ENCODE data around the gene CACNA1C.

CACNA1C gene

GRCh38 chr12:2276288-2277033 lies 223.7 kb downstream of the CACNA1C start:
- no peaks in the 10 kb centered on the region for H4K20me1 ChIP-seq
- no peaks in the 10 kb centered on the region for H3K4me1 ChIP-seq
- H3K27me3 ChIP-seq: no peaks in the 10 kb centered on the region
- no peak overlapping the region for H3K27ac ChIP-seq
- peaks cover 12 to 23% (median 18%) of the 10 kb centered on the region in 11 experiments for H3K9me3 ChIP-seq (replicated peaks in 1 of 11)
- no peaks in the 10 kb centered on the region for H3K36me3 ChIP-seq
- TF ChIP-seq Cebpa-rat (IDR thresholded peaks at IDR 0.05): no peak
- no peak overlapping the region for H3K9ac ChIP-seq
- no peak overlapping the region for H3K4me3 ChIP-seq
- no peak overlapping the region for H3K4me2 ChIP-seq

- Histone ChIP-seq H3K4me1 (peaks cover 0 to 9% (median 5%) of the 10 kb centered on the region in 10 experiments; a peak in 14 of 20 replicates), H3K27ac (no peak overlapping the region), H3K9ac (no peak overlapping the region), H3K27me3 (no peaks in the 10 kb centered on the region), H3K9me3 (replicated peaks in 1 of 11) (peaks cover 12 to 29% (median 25%) of the 10 kb centered on the region in 11 experiments), H3K4me2 (no peak overlapping the region), H3K4me3 (no peak overlapping the region), H3K36me3 (no peaks in the 10 kb centered on the region), H4K20me1 (no peaks in the 10 kb centered on the region)
- no peak for TF ChIP-seq Cebpa-rat (IDR thresholded peaks at IDR 0.05)
Observed at GRCh38 chr12:2277492-2278155, 224.8 kb downstream of the CACNA1C start.

GRCh38 chr12:2281446-2281845 lies 228.7 kb downstream of the CACNA1C start:
- no peaks in the 10 kb centered on the region for H3K27me3 ChIP-seq
- no peaks in the 10 kb centered on the region for H4K20me1 ChIP-seq
- no peak overlapping the region for H3K27ac ChIP-seq
- H3K4me2 ChIP-seq: no peak overlapping the region
- peaks cover 12 to 30% (median 25%) of the 10 kb centered on the region in 11 experiments for H3K9me3 ChIP-seq (replicated peaks in 1 of 11)
- H3K4me3 ChIP-seq: no peak overlapping the region
- peaks cover 35 to 47% (median 42%) of the 10 kb centered on the region in 10 experiments for H3K4me1 ChIP-seq
- no peaks in the 10 kb centered on the region for H3K36me3 ChIP-seq
- H3K9ac ChIP-seq: no peak overlapping the region
- no peak for TF ChIP-seq Cebpa-rat (IDR thresholded peaks at IDR 0.05)

GRCh38 chr12:2282318-2282717 lies 229.5 kb downstream of the CACNA1C start:
- Histone ChIP-seq H3K4me2 (peak overlapping the region in 7 of 11 experiments; percentile 73 to 89 (median 78); a peak in 12 of 22 replicates), H3K4me1 (peaks cover 39 to 56% (median 51%) of the 10 kb centered on the region in 10 experiments), H3K9me3 (replicated peaks in 1 of 11) (peaks cover 12 to 30% (median 25%) of the 10 kb centered on the region in 11 experiments), H3K4me3 (no peak overlapping the region), H3K9ac (no peak overlapping the region), H3K27ac (peak overlapping the region in 4 of 11 experiments; percentile 33 to 92 (median 87); a peak in 8 of 22 replicates), H4K20me1 (no peaks in the 10 kb centered on the region), H3K36me3 (no peaks in the 10 kb centered on the region), H3K27me3 (no peaks in the 10 kb centered on the region)
- no peak for TF ChIP-seq Cebpa-rat (IDR thresholded peaks at IDR 0.05)

GRCh38 chr12:2283480-2283879 lies 230.7 kb downstream of the CACNA1C start:
- H3K4me2 ChIP-seq: peak overlapping the region; percentile 73 to 89 (median 81)
- H3K27ac ChIP-seq: peak overlapping the region; percentile 11 to 92 (median 81); a peak in 19 of 22 replicates
- TF ChIP-seq Cebpa-rat (IDR thresholded peaks at IDR 0.05): no peak
- peak overlapping the region in 9 of 11 experiments; percentile 50 to 79 (median 73); a peak in 17 of 22 replicates for H3K9ac ChIP-seq
- H3K4me1 ChIP-seq: peaks cover 49 to 67% (median 62%) of the 10 kb centered on the region in 10 experiments
- no peaks in the 10 kb centered on the region for H3K27me3 ChIP-seq
- peaks cover 12 to 30% (median 25%) of the 10 kb centered on the region in 11 experiments for H3K9me3 ChIP-seq (replicated peaks in 1 of 11)
- H4K20me1 ChIP-seq: no peaks in the 10 kb centered on the region
- H3K4me3 ChIP-seq: peak overlapping the region in 2 of 10 experiments; percentile 13 to 33; a peak in 2 of 20 replicates
- H3K36me3 ChIP-seq: no peaks in the 10 kb centered on the region

GRCh38 chr12:2283916-2284315 lies 231.1 kb downstream of the CACNA1C start:
- Histone ChIP-seq H4K20me1 (no peaks in the 10 kb centered on the region), H3K4me3 (peak overlapping the region in 5 of 10 experiments; percentile 8 to 33 (median 25); a peak in 5 of 20 replicates), H3K27ac (peak overlapping the region; percentile 11 to 92 (median 81); a peak in 21 of 22 replicates), H3K27me3 (no peaks in the 10 kb centered on the region), H3K9me3 (replicated peaks in 1 of 11) (peaks cover 12 to 30% (median 25%) of the 10 kb centered on the region in 11 experiments), H3K36me3 (no peaks in the 10 kb centered on the region), H3K4me2 (peak overlapping the region; percentile 73 to 89 (median 81)), H3K9ac (peak overlapping the region; percentile 34 to 79 (median 64); a peak in 20 of 22 replicates), H3K4me1 (peaks cover 54 to 72% (median 67%) of the 10 kb centered on the region in 10 experiments)
- TF ChIP-seq Cebpa-rat (IDR thresholded peaks at IDR 0.05): no peak

- H3K27ac ChIP-seq: peak overlapping the region; percentile 11 to 92 (median 81); a peak in 21 of 22 replicates
- peak overlapping the region; percentile 34 to 79 (median 64); a peak in 21 of 22 replicates for H3K9ac ChIP-seq
- peaks cover 58 to 76% (median 71%) of the 10 kb centered on the region in 10 experiments for H3K4me1 ChIP-seq
- H3K36me3 ChIP-seq: no peaks in the 10 kb centered on the region
- H3K4me2 ChIP-seq: peak overlapping the region; percentile 73 to 89 (median 81)
- TF ChIP-seq Cebpa-rat (IDR thresholded peaks at IDR 0.05): peak in 6 of 11 experiments; percentile 16 to 70 (median 49); a peak in 8 of 22 replicates
- peaks cover 10 to 30% (median 23%) of the 10 kb centered on the region in 11 experiments for H3K9me3 ChIP-seq (replicated peaks in 1 of 11)
- H3K27me3 ChIP-seq: no peaks in the 10 kb centered on the region
- H3K4me3 ChIP-seq: peak overlapping the region in 4 of 10 experiments; percentile 13 to 33 (median 26); a peak in 6 of 20 replicates
- H4K20me1 ChIP-seq: no peaks in the 10 kb centered on the region
Observed at GRCh38 chr12:2284321-2284813, 231.6 kb downstream of the CACNA1C start.

GRCh38 chr12:2284857-2285256 lies 232.1 kb downstream of the CACNA1C start:
- peaks cover 6 to 26% (median 19%) of the 10 kb centered on the region in 11 experiments for H3K9me3 ChIP-seq (replicated peaks in 1 of 11)
- H3K4me2 ChIP-seq: peak overlapping the region; percentile 73 to 89 (median 81)
- H3K9ac ChIP-seq: peak overlapping the region in 9 of 11 experiments; percentile 50 to 79 (median 73); a peak in 17 of 22 replicates
- no peaks in the 10 kb centered on the region for H4K20me1 ChIP-seq
- TF ChIP-seq Cebpa-rat (IDR thresholded peaks at IDR 0.05): no peak
- H3K4me1 ChIP-seq: peaks cover 63 to 81% (median 76%) of the 10 kb centered on the region in 10 experiments
- H3K36me3 ChIP-seq: no peaks in the 10 kb centered on the region
- H3K27ac ChIP-seq: peak overlapping the region in 10 of 11 experiments; percentile 40 to 92 (median 81); a peak in 20 of 22 replicates
- peak overlapping the region in 2 of 10 experiments; percentile 13 to 28; a peak in 2 of 20 replicates for H3K4me3 ChIP-seq
- no peaks in the 10 kb centered on the region for H3K27me3 ChIP-seq
